Measurements from ENCODE around the gene ACOT7.

- TF ChIP-seq EZH2 (IDR thresholded peaks at IDR 0.05) (no peak), POLR2AphosphoS5 (IDR thresholded peaks at IDR 0.05; ENCODE audit: borderline replicate concordance, low read depth, low read length) (no peak), FOXP2 (optimal IDR thresholded peaks at IDR 0.05; ENCODE audit: control extremely low read depth, extremely low read length, insufficient read depth) (no peak)
Measured at GRCh38 chr1:6310116-6310848, 83.3 kb downstream of the ACOT7 start.
